Central memory CD8-positive, alpha-beta T cell (primary cell): ENCODE results near the gene MAPRE3.

Source experiments
- ATAC-seq: fragments of 150-1000 bp; cut with Tn5 transposase; replicated peaks from 2 replicates; pipeline ENCODE4 v1.10.0; 2022; ENCODE audit warnings: mild to moderate bottlenecking, moderate FRiP score, moderate number of reproducible peaks; ENCODE audit not compliant: poor library complexity, severe bottlenecking; ENCODE audit errors: extremely low read depth
- DNase-seq, 2 donors: peaks; one replicate each; pipeline ENCODE4 v3.0.0; 2021; ENCODE audit warnings: low spot score in 2 of 2
- H3K27ac Mint-ChIP-seq: one replicate; pipeline ENCODE4 v1.8.0; 2022; ENCODE audit warnings: low read depth, mild to moderate bottlenecking, moderate library complexity, mixed read lengths
- H3K27me3 Mint-ChIP-seq: one replicate; pipeline ENCODE4 v1.8.0; 2022; ENCODE audit warnings: mixed read lengths
- H3K36me3 Mint-ChIP-seq: one replicate; pipeline ENCODE4 v1.8.0; 2022; ENCODE audit warnings: mild to moderate bottlenecking, moderate library complexity, mixed read lengths; ENCODE audit not compliant: insufficient read depth
- H3K4me1 Mint-ChIP-seq: one replicate; pipeline ENCODE4 v1.8.0; 2022; ENCODE audit warnings: mixed read lengths
- H3K4me3 Mint-ChIP-seq: one replicate; pipeline ENCODE4 v1.8.0; 2022; ENCODE audit warnings: mild to moderate bottlenecking, moderate library complexity, mixed read lengths
- H3K9me3 Mint-ChIP-seq: one replicate; pipeline ENCODE4 v1.8.0; 2022; ENCODE audit warnings: mixed read lengths

Gene MAPRE3

GRCh38 chr2:26998323-26998722 lies 27.9 kb downstream of the MAPRE3 start:
- H3K4me1 Mint-ChIP-seq, result no peaks in the 10 kb centered on the region
- peaks cover 18% of the 10 kb centered on the region for H3K27me3 Mint-ChIP-seq
- no peaks in the 10 kb centered on the region for H3K9me3 Mint-ChIP-seq
- H3K27ac Mint-ChIP-seq, result no peak overlapping the region
- H3K4me3 Mint-ChIP-seq, result no peak overlapping the region
- H3K36me3 Mint-ChIP-seq, result no peaks in the 10 kb centered on the region
- ATAC-seq (no peak), DNase-seq (no peak)

GRCh38 chr2:27000228-27000627 lies 29.8 kb downstream of the MAPRE3 start:
- no peak overlapping the region for H3K4me3 Mint-ChIP-seq

GRCh38 chr2:27000995-27001394 lies 30.6 kb downstream of the MAPRE3 start:
- H3K4me1 Mint-ChIP-seq, result no peaks in the 10 kb centered on the region
- no peak overlapping the region for H3K4me3 Mint-ChIP-seq
- DNase-seq (no peak), ATAC-seq (no peak)
- H3K27me3 Mint-ChIP-seq, result peaks cover 36% of the 10 kb centered on the region
- no peaks in the 10 kb centered on the region for H3K9me3 Mint-ChIP-seq
- H3K36me3 Mint-ChIP-seq, result no peaks in the 10 kb centered on the region
- H3K27ac Mint-ChIP-seq, result no peak overlapping the region

More at GRCh38 chr2:27000228-27000627, 29.8 kb downstream of the MAPRE3 start:
- Mint-ChIP-seq H3K9me3 (no peaks in the 10 kb centered on the region), H3K36me3 (no peaks in the 10 kb centered on the region), H3K4me1 (no peaks in the 10 kb centered on the region), H3K27me3 (peaks cover 31% of the 10 kb centered on the region), H3K27ac (no peak overlapping the region)
- no peak for DNase-seq
- ATAC-seq, result no peak

GRCh38 chr2:27001950-27002349 lies 31.5 kb downstream of the MAPRE3 start:
- Mint-ChIP-seq H3K9me3 (no peaks in the 10 kb centered on the region), H3K4me1 (no peaks in the 10 kb centered on the region), H3K27ac (no peak overlapping the region), H3K36me3 (no peaks in the 10 kb centered on the region), H3K27me3 (peaks cover 36% of the 10 kb centered on the region), H3K4me3 (no peak overlapping the region)
- ATAC-seq, result no peak
- no peak for DNase-seq

- ATAC-seq, result no peak
- DNase-seq, result no peak
- H3K27ac Mint-ChIP-seq, result no peak overlapping the region
Measured at GRCh38 chr2:27003007-27003406, 32.6 kb downstream of the MAPRE3 start.

GRCh38 chr2:27003857-27004256 lies 33.4 kb downstream of the MAPRE3 start:
- Mint-ChIP-seq H3K9me3 (no peaks in the 10 kb centered on the region), H3K4me1 (no peaks in the 10 kb centered on the region), H3K27ac (no peak overlapping the region), H3K27me3 (peaks cover 31% of the 10 kb centered on the region), H3K36me3 (no peaks in the 10 kb centered on the region), H3K4me3 (no peak overlapping the region)
- DNase-seq (no peak), ATAC-seq (no peak)

More at GRCh38 chr2:27003007-27003406, 32.6 kb downstream of the MAPRE3 start:
- Mint-ChIP-seq H3K36me3 (no peaks in the 10 kb centered on the region), H3K4me3 (no peak overlapping the region), H3K4me1 (no peaks in the 10 kb centered on the region), H3K9me3 (no peaks in the 10 kb centered on the region), H3K27me3 (peaks cover 36% of the 10 kb centered on the region)

GRCh38 chr2:27006602-27007415 lies 36.4 kb downstream of the MAPRE3 start:
- Mint-ChIP-seq H3K4me3 (no peak overlapping the region), H3K36me3 (peaks cover 2% of the 10 kb centered on the region), H3K4me1 (no peaks in the 10 kb centered on the region), H3K9me3 (no peaks in the 10 kb centered on the region), H3K27ac (no peak overlapping the region), H3K27me3 (peaks cover 26% of the 10 kb centered on the region)
- ATAC-seq (no peak), DNase-seq (no peak)

- H3K27ac Mint-ChIP-seq, result no peak overlapping the region
- no peak overlapping the region for H3K4me3 Mint-ChIP-seq
- no peak for ATAC-seq
- H3K36me3 Mint-ChIP-seq, result peaks cover 2% of the 10 kb centered on the region
- peaks cover 25% of the 10 kb centered on the region for H3K27me3 Mint-ChIP-seq
- no peak for DNase-seq
- H3K9me3 Mint-ChIP-seq, result no peaks in the 10 kb centered on the region
- H3K4me1 Mint-ChIP-seq, result no peaks in the 10 kb centered on the region
Measured at GRCh38 chr2:27007416-27008374, 37.3 kb downstream of the MAPRE3 start.

GRCh38 chr2:27008678-27009077 lies 38.2 kb downstream of the MAPRE3 start:
- Mint-ChIP-seq H3K9me3 (no peaks in the 10 kb centered on the region), H3K27ac (no peak overlapping the region), H3K36me3 (peaks cover 2% of the 10 kb centered on the region), H3K27me3 (peaks cover 15% of the 10 kb centered on the region), H3K4me3 (no peak overlapping the region), H3K4me1 (no peaks in the 10 kb centered on the region)
- DNase-seq (no peak), ATAC-seq (no peak)

GRCh38 chr2:27009083-27009482 lies 38.6 kb downstream of the MAPRE3 start:
- Mint-ChIP-seq H3K4me1 (no peaks in the 10 kb centered on the region), H3K4me3 (no peak overlapping the region), H3K9me3 (no peaks in the 10 kb centered on the region), H3K27me3 (peaks cover 11% of the 10 kb centered on the region), H3K36me3 (peaks cover 2% of the 10 kb centered on the region), H3K27ac (no peak overlapping the region)
- no peak for ATAC-seq
- DNase-seq, result no peak

- DNase-seq (no peak), ATAC-seq (no peak)
- no peaks in the 10 kb centered on the region for H3K4me1 Mint-ChIP-seq
- H3K36me3 Mint-ChIP-seq, result peaks cover 4% of the 10 kb centered on the region
- H3K27ac Mint-ChIP-seq, result no peak overlapping the region
- no peak overlapping the region for H3K4me3 Mint-ChIP-seq
- no peaks in the 10 kb centered on the region for H3K9me3 Mint-ChIP-seq
- peaks cover 8% of the 10 kb centered on the region for H3K27me3 Mint-ChIP-seq
Measured at GRCh38 chr2:27009716-27010115, 39.3 kb downstream of the MAPRE3 start.

GRCh38 chr2:27010139-27010538 lies 39.7 kb downstream of the MAPRE3 start:
- Mint-ChIP-seq H3K27ac (no peak overlapping the region), H3K4me1 (no peaks in the 10 kb centered on the region), H3K9me3 (no peaks in the 10 kb centered on the region), H3K27me3 (peaks cover 6% of the 10 kb centered on the region), H3K4me3 (no peak overlapping the region), H3K36me3 (peaks cover 4% of the 10 kb centered on the region)
- DNase-seq, result no peak
- ATAC-seq, result no peak
